ENCODE data around the gene PGC. TPM values are rescaled to one million over a fixed set of nuclear protein-coding genes. Genes with fewer than 3 reads are reported as not detected.
A peak's percentile ranks its signal among the peaks of the same experiment; 100 is the strongest.

The PGC gene
- total and polyA plus RNA-seq, 7 donors: 0.07 to 12.6 (median 9.2) TPM; not detected in 4

DNA sequence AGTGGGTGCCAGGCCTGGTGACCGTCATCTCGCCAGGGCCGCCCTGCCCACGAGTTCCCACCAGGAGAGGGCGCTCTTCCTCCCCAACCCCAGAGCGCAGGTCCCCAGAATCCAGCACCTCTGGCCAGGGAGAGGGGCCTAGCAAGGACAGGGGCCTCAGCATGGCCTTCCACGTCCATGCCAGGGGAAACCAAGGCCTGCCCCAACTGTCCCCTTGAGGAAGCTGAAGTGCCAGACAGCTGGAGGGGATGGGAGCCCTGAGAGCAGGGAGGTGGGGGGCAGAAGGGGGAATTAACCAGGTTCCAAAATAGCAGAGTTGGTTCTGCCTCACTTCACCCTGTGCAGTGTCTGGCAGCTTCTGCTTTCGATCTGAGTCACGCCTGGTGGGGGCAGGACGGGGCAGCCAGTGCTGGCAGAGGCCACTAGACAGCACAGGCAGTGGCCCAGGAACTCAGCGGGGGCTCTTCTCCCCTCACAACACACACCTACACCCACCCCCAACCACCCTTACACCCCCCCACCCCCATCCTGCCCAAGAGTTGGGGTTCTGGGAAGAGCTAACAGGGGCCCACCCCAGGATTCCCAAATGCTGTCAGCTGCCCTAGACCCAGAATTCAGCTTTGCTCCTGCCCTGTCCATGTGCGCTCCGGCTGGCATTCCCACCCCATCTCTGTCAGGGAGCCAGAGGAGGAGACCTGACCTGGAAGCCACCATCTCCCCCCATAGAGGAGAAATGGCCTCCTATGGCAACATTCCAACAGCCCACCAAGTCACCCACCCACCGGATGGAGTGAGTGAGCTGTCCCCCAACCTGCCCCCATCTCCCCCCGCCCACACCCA lies 41.0 kb downstream of the PGC start:
- Histone ChIP-seq H3K27ac (peak overlapping the region; percentile 84 to 92 (median 88)), H3K4me3 (peak overlapping the region in 1 of 4 donors; percentile 5), H3K4me1 (peaks cover 0 to 81% (median 67%) of the 10 kb centered on the region in 4 donors), H3K36me3 (peaks cover 0 to 4% (median 0%) of the 10 kb centered on the region in 4 donors), H3K9me3 (no peaks in the 10 kb centered on the region), H3K27me3 (no peaks in the 10 kb centered on the region)
- intact Hi-C loops (cut with DNase I): loop anchor here (1.0 to 5.0 kb wide), 2 partner anchors 29 to 81 kb away; partner anchors contain the start of genes TFEB and TOMM6
- 39 to 46% methylated on average over 15 of the region's 15 CpGs for WGBS, 2 donors
- TF ChIP-seq POLR2AphosphoS5 (IDR thresholded peaks at IDR 0.05) (peak; percentile 43 to 83 (median 72)), CTCF (IDR thresholded peaks at IDR 0.05) (peak; percentile 77 to 85 (median 79)), POLR2A (IDR thresholded peaks at IDR 0.05) (no peak)
- peak; percentile 93 for DNase-seq

DNA sequence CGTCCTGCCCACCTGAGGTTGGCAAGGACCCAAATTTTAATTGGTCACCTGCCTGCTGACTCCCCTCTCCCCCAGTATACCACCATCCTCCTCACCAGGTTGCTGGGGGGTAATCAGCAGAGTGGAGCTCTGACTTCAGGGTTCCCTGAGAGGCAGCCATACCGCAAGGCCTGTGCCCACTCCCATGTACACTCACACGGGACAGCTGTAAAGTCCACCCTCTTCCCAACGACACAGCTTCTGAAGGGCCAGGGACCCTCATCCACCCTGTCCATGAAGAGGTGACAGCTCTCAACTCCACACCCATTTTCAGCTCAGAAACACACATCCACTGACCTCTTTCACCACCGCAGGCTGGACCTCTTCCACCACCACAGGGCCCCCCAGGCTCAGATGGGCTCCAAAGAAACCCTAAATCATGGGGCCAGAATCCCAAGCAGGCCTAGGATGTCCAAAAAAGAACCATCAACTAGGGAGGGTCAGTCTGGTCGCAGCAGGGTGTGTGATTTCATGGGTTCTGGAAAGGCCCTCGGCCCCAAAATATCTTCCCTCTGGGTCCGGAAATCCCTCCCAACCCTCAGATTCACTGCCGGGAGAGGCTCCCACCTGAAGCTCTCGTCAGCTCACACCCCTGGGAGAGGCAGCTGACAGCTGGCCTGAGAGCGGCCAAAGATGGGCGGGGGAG lies 41.7 kb downstream of the PGC start:
- 37 to 69% methylated on average over 12 of the region's 12 CpGs for WGBS, 2 donors
- Histone ChIP-seq H3K27me3 (no peaks in the 10 kb centered on the region), H3K9me3 (no peaks in the 10 kb centered on the region), H3K27ac (peak overlapping the region; percentile 84 to 92 (median 88)), H3K4me1 (peaks cover 0 to 73% (median 62%) of the 10 kb centered on the region in 4 donors), H3K4me3 (no peak overlapping the region), H3K36me3 (peaks cover 0 to 4% (median 0%) of the 10 kb centered on the region in 4 donors)
- intact Hi-C loops (cut with DNase I): loop anchor here (5.0 kb wide), 1 partner anchor 82 kb away; the partner anchor contains the start of gene TOMM6
- DNase-seq: no peak
- no peak for TF ChIP-seq POLR2AphosphoS5 (IDR thresholded peaks at IDR 0.05)
- TF ChIP-seq EP300 (IDR thresholded peaks at IDR 0.05): no peak
- TF ChIP-seq POLR2A (IDR thresholded peaks at IDR 0.05): no peak
- no peak for TF ChIP-seq CTCF (IDR thresholded peaks at IDR 0.05)

GRCh38 chr6:41704656-41705310 lies 42.4 kb downstream of the PGC start:
- no peaks in the 10 kb centered on the region for H3K9me3 ChIP-seq
- 37 to 62% methylated on average over 5 of the region's 5 CpGs for WGBS, 2 donors
- H3K4me3 ChIP-seq: no peak overlapping the region
- H3K27ac ChIP-seq: peak overlapping the region; percentile 84 to 92 (median 88)
- TF ChIP-seq POLR2AphosphoS5 (IDR thresholded peaks at IDR 0.05): no peak
- no peak for TF ChIP-seq EP300 (IDR thresholded peaks at IDR 0.05)
- TF ChIP-seq CTCF (IDR thresholded peaks at IDR 0.05): no peak
- no peak for TF ChIP-seq POLR2A (IDR thresholded peaks at IDR 0.05)
- intact Hi-C loops (cut with DNase I): loop anchor here (5.0 kb wide), 1 partner anchor 83 kb away; the partner anchor contains the start of gene TOMM6
- peaks cover 0 to 71% (median 59%) of the 10 kb centered on the region in 4 donors for H3K4me1 ChIP-seq
- peaks cover 0 to 4% (median under 1%) of the 10 kb centered on the region in 4 donors for H3K36me3 ChIP-seq
- no peak for DNase-seq
- no peaks in the 10 kb centered on the region for H3K27me3 ChIP-seq

- intact Hi-C loops (cut with DNase I): no loop called here
- WGBS, 2 donors: 80 to 89% methylated on average over 7 of the region's 7 CpGs
- TF ChIP-seq POLR2A (IDR thresholded peaks at IDR 0.05) (no peak), CTCF (IDR thresholded peaks at IDR 0.05) (no peak), EP300 (IDR thresholded peaks at IDR 0.05) (no peak), POLR2AphosphoS5 (IDR thresholded peaks at IDR 0.05) (no peak)
- H3K27ac ChIP-seq: peak overlapping the region in 3 of 4 donors; percentile 88 to 92 (median 89)
- no peaks in the 10 kb centered on the region for H3K9me3 ChIP-seq
- no peak for DNase-seq
- no peaks in the 10 kb centered on the region for H3K27me3 ChIP-seq
- no peak overlapping the region for H3K4me3 ChIP-seq
- H3K36me3 ChIP-seq: peaks cover 0 to 8% (median 2%) of the 10 kb centered on the region in 4 donors
- peaks cover 0 to 72% (median 59%) of the 10 kb centered on the region in 4 donors for H3K4me1 ChIP-seq
Observed at GRCh38 chr6:41704028-41704427, 43.2 kb downstream of the PGC start.

All from sigmoid colon (tissue), 7 donors.